SIG-M5 treated with dmso at 0.1 percent for 504 hours (cell line): ENCODE results near the gene PDZD4.

ENCODE experiments used
- DNase-seq: peaks from one replicate; lab custom pipeline; 2025; ENCODE audit not compliant: unreplicated experiment; lab: John Stamatoyannopoulos, UW

The PDZD4 gene

GRCh38 chrX:153812220-153812619, 18.1 kb downstream of the PDZD4 start:
- no peak for DNase-seq

GRCh38 chrX:153807976-153808375, 22.4 kb downstream of the PDZD4 start:
- no peak for DNase-seq

GRCh38 chrX:153806999-153807575, 23.3 kb downstream of the PDZD4 start:
- no peak for DNase-seq

- DNase-seq: no peak
Observed at GRCh38 chrX:153805436-153805835, 24.9 kb downstream of the PDZD4 start.

- DNase-seq: no peak
Observed at GRCh38 chrX:153804621-153805020, 25.7 kb downstream of the PDZD4 start.

- no peak for DNase-seq
Observed at GRCh38 chrX:153804100-153804595, 26.2 kb downstream of the PDZD4 start.

GRCh38 chrX:153803211-153804099, 26.9 kb downstream of the PDZD4 start:
- no peak for DNase-seq

GRCh38 chrX:153802513-153803045, 27.8 kb downstream of the PDZD4 start:
- DNase-seq: no peak

GRCh38 chrX:153801669-153802068, 28.7 kb downstream of the PDZD4 start:
- DNase-seq: no peak

GRCh38 chrX:153800746-153801145, 29.6 kb downstream of the PDZD4 start:
- DNase-seq: no peak

GRCh38 chrX:153800177-153800722, 30.1 kb downstream of the PDZD4 start:
- no peak for DNase-seq

- DNase-seq: no peak
Observed at GRCh38 chrX:153799326-153799725, 31.0 kb downstream of the PDZD4 start.

GRCh38 chrX:153797415-153798015, 32.8 kb downstream of the PDZD4 start:
- no peak for DNase-seq

- DNase-seq: no peak
Observed at GRCh38 chrX:153794897-153795816, 35.2 kb downstream of the PDZD4 start.

- DNase-seq: peak; percentile 91
Observed at GRCh38 chrX:153794018-153794896, 36.1 kb downstream of the PDZD4 start, which contains the start of the genes IDH3G and SSR4. Gene IDH3G (minus strand): TSS chrX:153794375. CDS start chrX:153794326, 49 bp downstream. Gene SSR4 (plus strand): TSS chrX:153794668. CDS start chrX:153794688, 20 bp downstream.

- peak; percentile 31 for DNase-seq
Observed at GRCh38 chrX:153793291-153793690, 37.1 kb downstream of the PDZD4 start.

- DNase-seq: no peak
Observed at GRCh38 chrX:153792368-153792767, 38.0 kb downstream of the PDZD4 start.

- no peak for DNase-seq
Observed at GRCh38 chrX:153791104-153791852, 39.1 kb downstream of the PDZD4 start.
